ENCODE measurements around the gene SMG6. TPM values are rescaled to one million over a fixed set of nuclear protein-coding genes. Genes with fewer than 3 reads are reported as not detected.
A peak's percentile ranks its signal among the peaks of the same experiment; 100 is the strongest.

SMG6 gene
- total RNA-seq, 6 donors from 2014 or later = 29.9 to 126 (median 30.5) TPM

GRCh38 chr17:2184993-2185931 is 118.3 kb downstream of the SMG6 start:
- Histone ChIP-seq H3K36me3 (peaks cover 3 to 27% (median 13%) of the 10 kb centered on the region in 4 donors), H3K27ac (no peak overlapping the region), H3K9me3 (no peaks in the 10 kb centered on the region), H3K27me3 (no peaks in the 10 kb centered on the region), H3K4me3 (no peak overlapping the region), H3K4me1 (peaks cover 26 to 38% (median 30%) of the 10 kb centered on the region in 4 donors)
- DNase-seq (no peak), ATAC-seq (ENCODE audit: low FRiP score in 2 of 2) (no peak)
- TF ChIP-seq CTCF (IDR thresholded peaks at IDR 0.05) = no peak
- no peak for TF ChIP-seq EP300 (IDR thresholded peaks at IDR 0.05)
- no peak for TF ChIP-seq POLR2A (IDR thresholded peaks at IDR 0.05)
- TF ChIP-seq POLR2AphosphoS5 (IDR thresholded peaks at IDR 0.05) = no peak
- WGBS, 2 donors = 87 to 94% methylated on average over 19 of the region's 19 CpGs

- Histone ChIP-seq H3K27ac (peak overlapping the region in 1 of 4 donors; percentile 70), H3K9me3 (no peaks in the 10 kb centered on the region), H3K36me3 (peaks cover 3 to 27% (median 13%) of the 10 kb centered on the region in 4 donors), H3K4me1 (peaks cover 32 to 43% (median 39%) of the 10 kb centered on the region in 4 donors), H3K27me3 (no peaks in the 10 kb centered on the region), H3K4me3 (no peak overlapping the region)
- DNase-seq = no peak
- WGBS, 2 donors = 77 to 84% methylated on average over 5 of the region's 5 CpGs
- ATAC-seq (ENCODE audit: low FRiP score in 2 of 2) = no peak
- TF ChIP-seq CTCF (IDR thresholded peaks at IDR 0.05) = no peak
- TF ChIP-seq EP300 (IDR thresholded peaks at IDR 0.05) = no peak
Measured at GRCh38 chr17:2183346-2183745, 120.2 kb downstream of the SMG6 start.

GRCh38 chr17:2181897-2182448 is 121.6 kb downstream of the SMG6 start:
- DNase-seq (no peak), ATAC-seq (ENCODE audit: low FRiP score in 2 of 2) (peak in 1 of 2 donors; percentile 9)
- peak overlapping the region; percentile 35 to 79 (median 62) for H3K27ac ChIP-seq
- peaks cover 3 to 18% (median 9%) of the 10 kb centered on the region in 4 donors for H3K36me3 ChIP-seq
- no peak overlapping the region for H3K4me3 ChIP-seq
- no peaks in the 10 kb centered on the region for H3K9me3 ChIP-seq
- no peaks in the 10 kb centered on the region for H3K27me3 ChIP-seq
- H3K4me1 ChIP-seq = peaks cover 46 to 56% (median 52%) of the 10 kb centered on the region in 4 donors
- WGBS, 2 donors = 49 to 70% methylated on average over 7 to 8 of the region's 8 CpGs
- TF ChIP-seq POLR2A (IDR thresholded peaks at IDR 0.05) (no peak), CTCF (IDR thresholded peaks at IDR 0.05) (no peak), EP300 (IDR thresholded peaks at IDR 0.05) (no peak), POLR2AphosphoS5 (IDR thresholded peaks at IDR 0.05) (no peak)

- TF ChIP-seq EP300 (IDR thresholded peaks at IDR 0.05) (no peak), POLR2A (IDR thresholded peaks at IDR 0.05) (no peak), CTCF (IDR thresholded peaks at IDR 0.05) (no peak), POLR2AphosphoS5 (IDR thresholded peaks at IDR 0.05) (peak in 1 of 2 donors; percentile 36)
- Histone ChIP-seq H3K36me3 (peaks cover 1 to 11% (median 4%) of the 10 kb centered on the region in 4 donors), H3K27ac (peak overlapping the region; percentile 35 to 79 (median 50)), H3K4me1 (peaks cover 52 to 63% (median 58%) of the 10 kb centered on the region in 4 donors), H3K27me3 (no peaks in the 10 kb centered on the region), H3K9me3 (no peaks in the 10 kb centered on the region), H3K4me3 (no peak overlapping the region)
- peak; percentile 27 to 58 for ATAC-seq (ENCODE audit: low FRiP score in 2 of 2)
- no peak for DNase-seq
- WGBS, 2 donors = 48 to 65% methylated on average over 11 to 13 of the region's 13 CpGs
Measured at GRCh38 chr17:2181206-2181896, 122.2 kb downstream of the SMG6 start.

Measured in upper lobe of left lung (tissue), 6 donors.